Esophagus muscularis mucosa (tissue), 4 donors: ENCODE measurements around the gene ERN1. TPM values are rescaled to one million over a fixed set of nuclear protein-coding genes. Genes with fewer than 3 reads are reported as not detected.
"Not testable (repeated sequence)": the region's sequence is repeated elsewhere in the genome, so short reads cannot be mapped to it uniquely, and the experiment has no call there.

ENCODE experiments used
- DNase-seq: peaks from one replicate; pipeline ENCODE4 v3.0.0-alpha.2; 2017; ENCODE audit errors: extremely low spot score
- H3K27ac ChIP-seq, 4 donors: fragments of 200-600 bp; sonication (generic); replicated peaks in 1 of 4; 1 replicate in 3 of 4; 2 replicates in 1 of 4; pipeline ENCODE4 v1.5.1; 2016 to 2019; ENCODE audit warnings: mild to moderate bottlenecking in 1 of 4
- H3K27me3 ChIP-seq, 4 donors: fragments of 200-600 bp; sonication (generic); one replicate each; pipeline versions ENCODE4 v1.5.1 to v1.6.0; 2016 to 2019
- H3K36me3 ChIP-seq, 4 donors: fragments of 200-600 bp; sonication (generic); one replicate each; pipeline ENCODE4 v1.5.1; 2016 to 2019
- H3K4me1 ChIP-seq, 4 donors: fragments of 200-600 bp; sonication (generic); one replicate each; pipeline ENCODE4 v1.5.1; 2016 to 2019
- H3K4me3 ChIP-seq, 4 donors: fragments of 200-600 bp; sonication (generic); 1 replicate in 2 of 4; 2 replicates in 2 of 4; pipeline ENCODE4 v1.5.1; 2016 to 2019; ENCODE audit warnings: mild to moderate bottlenecking in 4 of 4, moderate library complexity in 1 of 4
- H3K9me3 ChIP-seq, 4 donors: fragments of 200-600 bp; sonication (generic); 1 replicate in 3 of 4; 2 replicates in 1 of 4; pipeline ENCODE4 v1.5.1; 2016 to 2019
- EP300 ChIP-seq: sonication (generic); formaldehyde crosslinking; IDR thresholded peaks from one replicate; pipeline ENCODE4 v1.6.1; 2017; ENCODE audit warnings: antibody characterized with exemption
- POLR2A ChIP-seq: fragments of 450-650 bp; IDR thresholded peaks from one replicate; pipeline ENCODE4 v1.6.1; 2017; ENCODE audit warnings: antibody characterized with exemption, moderate library complexity, mild to moderate bottlenecking, low read depth
- POLR2AphosphoS5 ChIP-seq, 2 donors: sonication (generic); formaldehyde crosslinking; IDR thresholded peaks; one replicate each; pipeline ENCODE4 v1.6.1; 2017; ENCODE audit warnings: antibody characterized with exemption in 2 of 2
- WGBS: methylation state at CpG from one replicate; pipeline ENCODE4 v1.1.5; 2018; 5-methylcytosine and 5-hydroxymethylcytosine counted together
- intact Hi-C: fragments of 100-400 bp; cut with DNase I; formaldehyde crosslinking; loops from one replicate; pipeline ENCODE4 v1.15.1; 2023
- total RNA-seq, 4 donors: library from RNA; depleted of rRNA; stranded (reverse); fragments of >200 nt; gene quantifications; one replicate each; pipeline versions ENCODE4 v1.1.0 to v1.2.1, GENCODE V29; 2016
- TF ChIP-seq, protein P1 (sequence below), 3 experiments: fragments of 200-600 bp in 2 of 3; fragments of 450-650 bp in 1 of 3; sonication (generic) in 2 of 3; IDR thresholded peaks; one replicate each; pipeline ENCODE4 v1.5.1; 2017 to 2019; ENCODE audit warnings: antibody characterized with exemption in 3 of 3, mild to moderate bottlenecking in 2 of 3, moderate library complexity in 1 of 3

Gene ERN1
- total RNA-seq, 4 donors from 2014 or later: 6.2 to 11.2 (median 9.3) TPM

DNA sequence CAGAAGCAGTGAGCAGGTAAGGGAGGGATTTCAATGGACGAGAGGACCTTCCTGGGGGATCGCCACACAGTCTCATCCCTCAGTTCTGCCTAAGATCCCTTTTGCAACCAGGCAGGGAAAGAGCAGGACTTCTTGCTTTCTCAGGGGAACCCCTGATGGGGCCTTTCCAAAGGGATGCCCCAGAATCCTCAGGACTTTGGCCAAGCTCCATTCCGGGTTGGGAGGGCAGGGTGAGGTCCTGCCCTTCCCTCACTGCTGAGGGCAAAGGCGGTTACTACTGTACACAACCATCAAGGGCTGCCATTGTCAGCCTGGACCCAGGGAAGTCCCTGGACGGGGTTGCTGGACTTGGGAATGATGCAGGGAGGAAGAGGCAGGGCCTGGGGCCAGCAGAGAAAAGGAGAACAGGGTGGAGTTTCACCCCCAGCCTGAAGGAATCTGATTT, 122.1 kb downstream of the ERN1 start:
- intact Hi-C loops: no loop called here
- no peak for DNase-seq
- TF ChIP-seq POLR2A (no peak), POLR2AphosphoS5 (IDR thresholded peaks at IDR 0.05) (peak in 1 of 2 donors; percentile 41)
- H3K27me3 ChIP-seq: peaks cover 0 to 9% (median 0%) of the 10 kb centered on the region in 4 donors
- peaks cover 26 to 43% (median 32%) of the 10 kb centered on the region in 4 donors for H3K4me1 ChIP-seq
- peak overlapping the region in 2 of 4 donors; percentile 28 to 46 for H3K27ac ChIP-seq
- peaks cover 0 to 23% (median 5%) of the 10 kb centered on the region in 4 donors for H3K36me3 ChIP-seq
- no peak overlapping the region for H3K4me3 ChIP-seq
- WGBS: 56% methylated on average over 5 of the region's 5 CpGs
- no peaks in the 10 kb centered on the region for H3K9me3 ChIP-seq

DNA sequence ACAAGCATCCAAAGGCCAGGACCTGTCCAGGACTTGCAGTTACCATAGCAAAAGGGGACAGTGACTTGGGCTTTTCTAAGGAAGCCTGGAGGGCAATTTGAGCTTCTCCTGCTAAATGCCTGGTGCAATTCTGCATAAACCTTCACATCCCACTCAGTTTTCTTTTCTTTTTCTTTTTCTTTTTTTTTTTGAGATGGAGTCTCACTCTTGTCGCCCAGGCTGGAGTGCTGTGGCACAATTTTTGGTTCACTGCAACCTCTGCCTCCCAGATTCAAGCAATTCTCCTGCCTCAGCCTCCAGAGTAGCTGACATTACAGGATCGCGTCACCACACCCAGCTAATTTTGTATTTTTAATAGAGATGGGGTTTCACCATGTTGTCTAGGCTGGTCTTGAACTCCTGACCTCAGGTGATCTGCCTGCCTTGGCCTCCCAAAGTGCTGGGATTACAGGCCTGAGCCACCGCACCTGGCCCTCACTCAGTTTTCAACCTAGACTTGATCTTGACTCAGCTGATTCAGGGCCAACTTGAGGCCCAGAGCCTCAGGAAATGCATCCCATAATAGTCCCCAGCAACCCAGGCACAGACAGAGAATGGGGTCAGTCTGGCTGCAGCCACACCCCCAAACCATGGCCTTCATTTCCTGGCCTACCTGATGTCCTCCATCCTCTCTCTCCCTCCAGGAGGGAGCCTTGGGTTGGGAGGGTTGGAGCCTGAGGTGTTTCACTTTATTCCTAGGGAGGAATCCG, 122.7 kb downstream of the ERN1 start:
- H3K9me3 ChIP-seq, H3K4me3 ChIP-seq, DNase-seq, intact Hi-C loops: not testable (repeated sequence)
- peak overlapping the region in 3 of 4 donors; percentile 11 to 46 (median 28) for H3K27ac ChIP-seq
- peaks cover 28 to 43% (median 35%) of the 10 kb centered on the region in 4 donors for H3K4me1 ChIP-seq
- WGBS: 90% methylated on average over 5 of the region's 5 CpGs
- H3K27me3 ChIP-seq: peaks cover 0 to 13% (median 0%) of the 10 kb centered on the region in 4 donors
- peaks cover 0 to 28% (median 5%) of the 10 kb centered on the region in 4 donors for H3K36me3 ChIP-seq

DNA sequence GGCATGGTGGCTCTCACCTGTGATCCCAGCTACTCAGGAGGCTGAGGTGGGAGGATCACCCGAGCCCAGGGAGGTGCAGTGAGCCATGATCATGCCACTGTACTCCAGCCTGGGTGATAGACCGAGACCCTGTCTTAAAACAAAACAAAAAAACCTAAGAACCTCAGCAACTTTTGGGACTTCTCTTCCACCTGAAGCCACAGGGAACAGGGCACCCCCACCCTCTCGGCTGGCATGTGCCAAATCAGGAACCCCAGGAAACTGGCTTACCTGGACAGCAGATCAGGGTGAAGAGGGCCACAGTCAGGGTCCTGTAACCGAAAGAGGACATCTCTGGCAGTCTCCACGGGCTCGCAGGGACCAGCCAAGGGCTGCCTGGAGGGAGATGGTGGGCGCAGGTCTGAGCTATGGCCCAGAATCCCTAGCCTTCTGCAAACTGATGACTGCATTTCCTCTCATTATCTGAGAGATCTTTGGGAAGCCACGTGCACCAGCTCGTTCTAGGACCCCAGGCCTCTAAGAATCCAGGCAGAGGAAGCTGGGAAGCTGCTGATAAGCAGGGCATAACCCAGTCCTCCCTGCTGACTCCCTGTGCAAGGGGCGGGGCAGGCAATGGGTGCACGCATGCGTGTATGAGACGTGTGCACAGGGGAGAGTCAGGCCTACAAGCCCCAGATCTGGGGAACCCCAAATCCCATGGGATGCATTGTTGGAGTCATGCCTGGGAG, 123.4 kb downstream of the ERN1 start:
- no peaks in the 10 kb centered on the region for H3K9me3 ChIP-seq
- H3K4me3 ChIP-seq: peak overlapping the region; percentile 24 to 42 (median 28)
- peaks cover 0 to 20% (median 0%) of the 10 kb centered on the region in 4 donors for H3K27me3 ChIP-seq
- TF ChIP-seq POLR2AphosphoS5 (IDR thresholded peaks at IDR 0.05) (peak; percentile 67 to 81), EP300 (no peak), POLR2A (no peak)
- TF ChIP-seq, protein P1, sequence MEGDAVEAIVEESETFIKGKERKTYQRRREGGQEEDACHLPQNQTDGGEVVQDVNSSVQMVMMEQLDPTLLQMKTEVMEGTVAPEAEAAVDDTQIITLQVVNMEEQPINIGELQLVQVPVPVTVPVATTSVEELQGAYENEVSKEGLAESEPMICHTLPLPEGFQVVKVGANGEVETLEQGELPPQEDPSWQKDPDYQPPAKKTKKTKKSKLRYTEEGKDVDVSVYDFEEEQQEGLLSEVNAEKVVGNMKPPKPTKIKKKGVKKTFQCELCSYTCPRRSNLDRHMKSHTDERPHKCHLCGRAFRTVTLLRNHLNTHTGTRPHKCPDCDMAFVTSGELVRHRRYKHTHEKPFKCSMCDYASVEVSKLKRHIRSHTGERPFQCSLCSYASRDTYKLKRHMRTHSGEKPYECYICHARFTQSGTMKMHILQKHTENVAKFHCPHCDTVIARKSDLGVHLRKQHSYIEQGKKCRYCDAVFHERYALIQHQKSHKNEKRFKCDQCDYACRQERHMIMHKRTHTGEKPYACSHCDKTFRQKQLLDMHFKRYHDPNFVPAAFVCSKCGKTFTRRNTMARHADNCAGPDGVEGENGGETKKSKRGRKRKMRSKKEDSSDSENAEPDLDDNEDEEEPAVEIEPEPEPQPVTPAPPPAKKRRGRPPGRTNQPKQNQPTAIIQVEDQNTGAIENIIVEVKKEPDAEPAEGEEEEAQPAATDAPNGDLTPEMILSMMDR (IDR thresholded peaks at IDR 0.05): no peak
- intact Hi-C loops: no loop called here
- peaks cover 0 to 28% (median 5%) of the 10 kb centered on the region in 4 donors for H3K36me3 ChIP-seq
- DNase-seq: no peak
- H3K4me1 ChIP-seq: peaks cover 35 to 43% (median 37%) of the 10 kb centered on the region in 4 donors
- 82% methylated on average over 10 of the region's 13 CpGs for WGBS
- peak overlapping the region; percentile 19 to 71 (median 64) for H3K27ac ChIP-seq

DNA sequence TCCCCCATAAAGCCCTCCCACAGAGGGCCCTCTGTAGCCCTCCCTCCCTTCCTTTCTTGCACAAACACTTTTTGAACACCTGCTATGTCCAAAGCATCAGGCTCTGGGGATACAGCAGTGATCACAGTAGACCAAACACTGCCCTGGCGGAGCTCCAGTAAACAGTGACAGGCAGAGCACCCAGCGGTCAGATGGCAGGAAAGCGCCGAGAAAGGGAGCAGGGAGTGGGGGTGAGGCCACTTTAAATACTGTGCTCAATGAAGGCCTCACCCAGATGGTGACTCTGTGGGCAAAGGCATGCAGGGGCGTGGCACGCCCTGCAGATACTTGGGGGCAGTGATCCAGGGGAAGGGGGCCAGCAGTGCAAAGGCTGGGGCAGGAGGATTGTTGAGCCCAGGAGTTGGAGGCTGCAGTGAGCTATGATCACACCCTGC, 124.2 kb downstream of the ERN1 start:
- peak overlapping the region; percentile 21 to 71 (median 64) for H3K27ac ChIP-seq
- peak overlapping the region; percentile 24 to 42 (median 28) for H3K4me3 ChIP-seq
- peaks cover 38 to 43% (median 41%) of the 10 kb centered on the region in 4 donors for H3K4me1 ChIP-seq
- TF ChIP-seq, protein P1 (IDR thresholded peaks at IDR 0.05): no peak
- TF ChIP-seq POLR2A (no peak), EP300 (no peak), POLR2AphosphoS5 (IDR thresholded peaks at IDR 0.05) (no peak)
- intact Hi-C loops: no loop called here
- peaks cover 0 to 28% (median 5%) of the 10 kb centered on the region in 4 donors for H3K36me3 ChIP-seq
- no peak for DNase-seq
- H3K27me3 ChIP-seq: peaks cover 0 to 28% (median 0%) of the 10 kb centered on the region in 4 donors
- no peaks in the 10 kb centered on the region for H3K9me3 ChIP-seq
- WGBS: 32% methylated on average over 5 of the region's 6 CpGs

DNA sequence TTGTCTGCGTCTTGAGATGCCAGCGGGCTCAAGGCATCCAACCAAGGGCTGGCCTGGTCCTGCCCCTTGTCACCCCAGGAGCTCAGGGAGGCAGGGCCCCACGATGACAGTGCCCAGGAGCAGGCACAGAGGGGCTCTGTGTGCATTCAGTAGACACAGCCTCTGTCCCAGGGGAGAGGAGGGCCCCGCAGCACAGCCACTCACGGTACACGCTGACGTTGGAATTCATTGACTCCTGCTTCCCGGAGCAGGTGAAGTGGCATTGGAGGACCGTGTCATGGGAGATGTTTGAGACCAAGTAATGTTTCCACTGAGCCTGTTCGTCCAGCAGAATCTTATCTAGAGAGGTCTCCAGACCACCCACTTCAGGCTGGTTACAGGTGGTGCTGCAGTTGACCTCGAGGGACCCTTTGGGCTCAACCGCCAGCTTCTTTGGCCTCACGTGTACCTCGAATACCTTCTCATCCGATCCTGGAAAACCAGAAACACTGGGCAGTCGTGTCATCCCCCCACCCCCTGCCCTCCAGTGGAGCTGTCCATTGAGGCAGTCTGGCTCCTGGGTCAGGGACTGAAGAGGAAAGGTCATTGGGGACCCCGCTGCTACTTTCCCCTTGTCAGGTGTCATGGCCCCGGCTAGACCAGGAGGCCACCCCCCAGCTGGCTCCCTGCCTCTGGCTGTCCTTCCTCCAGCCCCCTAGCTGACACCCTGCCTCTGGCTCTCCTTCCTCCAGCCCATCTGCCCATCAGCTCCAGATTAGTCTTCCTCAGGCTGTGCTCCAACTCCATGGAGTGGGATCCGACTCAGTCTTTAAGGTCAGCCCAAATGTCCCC, 124.8 kb downstream of the ERN1 start:
- 78% methylated on average over 12 of the region's 19 CpGs for WGBS
- peak overlapping the region in 3 of 4 donors; percentile 21 to 71 (median 62) for H3K27ac ChIP-seq
- TF ChIP-seq POLR2A (no peak), EP300 (no peak), POLR2AphosphoS5 (IDR thresholded peaks at IDR 0.05) (no peak)
- TF ChIP-seq, protein P1 (IDR thresholded peaks at IDR 0.05): no peak
- H3K4me1 ChIP-seq: peaks cover 37 to 43% (median 41%) of the 10 kb centered on the region in 4 donors
- peak overlapping the region; percentile 14 to 42 (median 27) for H3K4me3 ChIP-seq
- DNase-seq: no peak
- no peaks in the 10 kb centered on the region for H3K9me3 ChIP-seq
- H3K27me3 ChIP-seq: peaks cover 0 to 33% (median 0%) of the 10 kb centered on the region in 4 donors
- H3K36me3 ChIP-seq: peaks cover 0 to 28% (median 5%) of the 10 kb centered on the region in 4 donors
- intact Hi-C loops: no loop called here
